Activated CD4-positive, alpha-beta T cell treated with anti-CD3 and anti-CD28 coated beads, Interleukin-2, amount 50 U/mL, for 4 hours (primary cell): Measurements from ENCODE around the gene TMEM253.
A peak's percentile ranks its signal among the peaks of the same experiment; 100 is the strongest.

ENCODE experiments used
- DNase-seq, 2 experiments: peaks; one replicate each; pipeline ENCODE4 v3.0.0-alpha.2; 2020

The TMEM253 gene

GRCh38 chr14:21090940-21091663 lies 9.8 kb upstream of the TMEM253 start:
- DNase-seq = no peak

GRCh38 chr14:21091821-21092272 lies 9.0 kb upstream of the TMEM253 start:
- DNase-seq = no peak

GRCh38 chr14:21092273-21093011 lies 8.4 kb upstream of the TMEM253 start:
- peak; percentile 91 for DNase-seq

GRCh38 chr14:21093018-21093417 lies 7.8 kb upstream of the TMEM253 start:
- DNase-seq = no peak

- DNase-seq = no peak
Measured at GRCh38 chr14:21093769-21094681, 6.8 kb upstream of the TMEM253 start.

- DNase-seq = no peak
Measured at GRCh38 chr14:21095430-21096205, 5.2 kb upstream of the TMEM253 start.

GRCh38 chr14:21096438-21096837 lies 4.4 kb upstream of the TMEM253 start:
- DNase-seq = no peak

GRCh38 chr14:21096978-21097635 lies 3.8 kb upstream of the TMEM253 start:
- no peak for DNase-seq

- DNase-seq = no peak
Measured at GRCh38 chr14:21097636-21098075, 3.2 kb upstream of the TMEM253 start.

- DNase-seq = peak in 1 of 2 experiments; percentile 12
Measured at GRCh38 chr14:21098076-21098891, 2.6 kb upstream of the TMEM253 start, which contains the start of gene ZNF219. ZNF219 (minus strand) TSS chr14:21098655; CDS start chr14:21093591, 5,064 bp downstream.

- no peak for DNase-seq
Measured at GRCh38 chr14:21098892-21099595, 1.8 kb upstream of the TMEM253 start.

- DNase-seq = no peak
Measured at GRCh38 chr14:21099596-21099985, 1.3 kb upstream of the TMEM253 start.

GRCh38 chr14:21101802-21102413 lies 1.0 kb downstream of the TMEM253 start:
- no peak for DNase-seq

- no peak for DNase-seq
Measured at GRCh38 chr14:21102521-21103410, 1.9 kb downstream of the TMEM253 start.

GRCh38 chr14:21103411-21103709 lies 2.5 kb downstream of the TMEM253 start:
- DNase-seq = no peak

GRCh38 chr14:21103710-21104447 lies 3.0 kb downstream of the TMEM253 start:
- DNase-seq = peak; percentile 93

- DNase-seq = peak; percentile 50 to 52
Measured at GRCh38 chr14:21104448-21105060, 3.7 kb downstream of the TMEM253 start.
